Smooth muscle cell (in vitro differentiated cells): Measurements from ENCODE around the gene DCST1. TPM values are rescaled to one million over a fixed set of nuclear protein-coding genes. Genes with fewer than 3 reads are reported as not detected.

Experiments used
- DNase-seq: peaks from one replicate; lab custom pipeline; 2025; ENCODE audit not compliant: unreplicated experiment; lab: John Stamatoyannopoulos, UW
- H2AFZ ChIP-seq: fragments of 200-600 bp; sonication (generic); 2 replicates; pipeline ENCODE4 v1.6.0; 2016; ENCODE audit warnings: antibody characterized with exemption, low read depth, mild to moderate bottlenecking
- H3F3A ChIP-seq: fragments of 200-600 bp; sonication (generic); 2 replicates; pipeline ENCODE4 v1.6.0; 2017; ENCODE audit warnings: antibody characterized with exemption, low read depth
- H3K27ac ChIP-seq: fragments of 200-600 bp; sonication (generic); 2 replicates; pipeline ENCODE4 v1.5.1; 2016; ENCODE audit warnings: low read depth, mild to moderate bottlenecking
- H3K27me3 ChIP-seq: fragments of 200-600 bp; sonication (generic); 2 replicates; pipeline ENCODE4 v1.6.1; 2016; ENCODE audit warnings: low read depth, mild to moderate bottlenecking
- H3K36me3 ChIP-seq: fragments of 200-600 bp; sonication (generic); 2 replicates; pipeline ENCODE4 v1.5.1; 2016; ENCODE audit warnings: low read depth
- H3K4me1 ChIP-seq: fragments of 200-600 bp; sonication (generic); 2 replicates; pipeline ENCODE4 v1.5.1; 2016; ENCODE audit warnings: low read depth
- H3K4me2 ChIP-seq: fragments of 200-600 bp; sonication (generic); 2 replicates; pipeline ENCODE4 v1.6.0; 2016; ENCODE audit warnings: mild to moderate bottlenecking
- H3K4me3 ChIP-seq: fragments of 200-600 bp; sonication (generic); 2 replicates; pipeline ENCODE4 v1.5.1; 2016; ENCODE audit warnings: mild to moderate bottlenecking
- H3K79me2 ChIP-seq: fragments of 200-600 bp; sonication (generic); 2 replicates; pipeline ENCODE4 v1.6.0; 2016; ENCODE audit warnings: low read depth, mild to moderate bottlenecking
- H3K9ac ChIP-seq: fragments of 200-600 bp; sonication (generic); 2 replicates; pipeline ENCODE4 v1.6.0; 2016; ENCODE audit warnings: low read depth
- H3K9me3 ChIP-seq: fragments of 200-600 bp; sonication (generic); replicated peaks from 2 replicates; pipeline ENCODE4 v1.5.1; 2016; ENCODE audit warnings: low read depth
- H4K20me1 ChIP-seq: fragments of 200-600 bp; sonication (generic); 2 replicates; pipeline ENCODE4 v1.6.0; 2016; ENCODE audit warnings: low read depth
- CTCF ChIP-seq: fragments of 200-600 bp; sonication (generic); IDR thresholded peaks from 2 replicates; pipeline ENCODE4 v1.5.1; 2017; ENCODE audit warnings: borderline replicate concordance, mild to moderate bottlenecking, antibody characterized with exemption; ENCODE audit not compliant: insufficient read depth, poor library complexity, severe bottlenecking
- WGBS: methylation state at CpG from one replicate; pipeline ENCODE4 v1.1.7; 2016; ENCODE audit warnings: low lambda C conversion rate; 5-methylcytosine and 5-hydroxymethylcytosine counted together
- polyA plus RNA-seq: library from polyadenylated mRNA; unstranded; fragments of >200 nt; fragmentation: Nextera tagmentation; extraction: Ambion mirVana; gene quantifications from 2 replicates; pipeline ENCODE4 v1.2.1, GENCODE V29; 2016
- total RNA-seq: library from RNA; depleted of rRNA; stranded (reverse); fragments of >200 nt; gene quantifications from 2 replicates; pipeline ENCODE4 v1.2.3, GENCODE V29; 2014

The DCST1 gene
- total and polyA plus RNA-seq, 2 experiments from 2014 or later: not detected

DNA sequence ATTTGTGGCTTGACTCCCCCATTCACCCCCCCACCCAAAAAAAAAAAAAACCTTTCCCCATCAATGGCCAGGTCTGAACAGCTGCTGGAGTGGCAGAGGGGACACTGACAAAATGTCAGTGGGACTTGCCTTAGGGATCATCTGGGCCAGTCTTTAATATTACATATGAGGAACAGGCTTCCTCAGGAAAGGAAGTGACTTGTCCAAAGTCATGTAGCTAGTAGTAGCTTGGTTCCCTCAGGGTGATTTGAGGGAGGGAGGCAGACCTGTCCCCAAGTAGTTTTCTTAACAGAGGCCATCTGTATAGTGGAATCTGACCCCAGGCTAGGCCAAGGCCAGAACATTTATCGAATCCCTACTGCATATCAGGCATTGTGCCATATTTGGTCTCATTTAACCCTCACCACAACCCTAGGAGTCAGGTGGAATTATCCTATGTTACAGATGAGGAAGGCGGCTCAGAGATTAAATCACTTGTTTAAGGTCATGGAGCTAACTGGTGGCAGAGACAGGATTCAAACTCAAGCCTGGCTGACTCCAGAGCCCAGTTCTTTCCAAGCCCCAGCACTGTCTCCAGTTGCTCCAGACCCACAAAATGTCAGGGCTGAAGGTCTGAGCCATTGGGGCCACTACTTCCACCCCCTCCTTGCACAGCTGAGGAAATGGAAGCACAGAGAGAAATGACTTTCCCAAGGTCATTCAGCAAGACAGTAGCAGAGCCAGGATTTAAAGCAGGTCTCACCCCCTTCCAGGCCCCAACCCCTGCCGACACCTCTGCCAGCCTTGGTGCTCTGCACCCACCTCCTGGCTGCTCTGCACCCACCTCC, 20.6 kb upstream of the DCST1 start:
- Histone ChIP-seq H3K36me3 (no peaks in the 10 kb centered on the region), H3K79me2 (peaks cover 10% of the 10 kb centered on the region), H4K20me1 (peaks cover 51% of the 10 kb centered on the region), H3K4me1 (peaks cover 36% of the 10 kb centered on the region), H3K9ac (no peak overlapping the region), H3K27me3 (no peaks in the 10 kb centered on the region), H3F3A (peaks cover 3% of the 10 kb centered on the region), H3K4me3 (no peak overlapping the region), H2AFZ (no peak overlapping the region), H3K27ac (no peak overlapping the region), H3K9me3 (no peaks in the 10 kb centered on the region), H3K4me2 (no peak overlapping the region)
- WGBS: 96% methylated on average over 3 of the region's 3 CpGs
- no peak for DNase-seq
- TF ChIP-seq CTCF: no peak

GRCh38 chr1:155013632-155014031, 20.0 kb upstream of the DCST1 start:
- Histone ChIP-seq H3K36me3 (no peaks in the 10 kb centered on the region), H3K27me3 (no peaks in the 10 kb centered on the region), H3K79me2 (peaks cover 9% of the 10 kb centered on the region), H3F3A (peaks cover 3% of the 10 kb centered on the region), H3K4me3 (no peak overlapping the region), H3K9me3 (no peaks in the 10 kb centered on the region), H3K27ac (no peak overlapping the region), H3K4me1 (peaks cover 32% of the 10 kb centered on the region), H4K20me1 (peaks cover 45% of the 10 kb centered on the region), H3K9ac (no peak overlapping the region), H3K4me2 (no peak overlapping the region), H2AFZ (no peak overlapping the region)
- DNase-seq: no peak
- no peak for TF ChIP-seq CTCF
- WGBS: 77% methylated on average over 8 of the region's 8 CpGs

- no peak overlapping the region for H2AFZ ChIP-seq
- H3K36me3 ChIP-seq: no peaks in the 10 kb centered on the region
- TF ChIP-seq CTCF: no peak
- H3K4me2 ChIP-seq: no peak overlapping the region
- no peaks in the 10 kb centered on the region for H3K9me3 ChIP-seq
- H3K9ac ChIP-seq: no peak overlapping the region
- WGBS: 92% methylated on average over 15 of the region's 31 CpGs
- H4K20me1 ChIP-seq: peaks cover 33% of the 10 kb centered on the region
- no peaks in the 10 kb centered on the region for H3K79me2 ChIP-seq
- no peak for DNase-seq
- peaks cover 3% of the 10 kb centered on the region for H3F3A ChIP-seq
- no peak overlapping the region for H3K4me3 ChIP-seq
- no peaks in the 10 kb centered on the region for H3K27me3 ChIP-seq
- peaks cover 28% of the 10 kb centered on the region for H3K4me1 ChIP-seq
- no peak overlapping the region for H3K27ac ChIP-seq
Observed at GRCh38 chr1:155014709-155015508, 18.7 kb upstream of the DCST1 start.
